ENCODE measurements around the gene MTCL1.
A peak's percentile ranks its signal among the peaks of the same experiment; 100 is the strongest.

MTCL1 gene

GRCh38 chr18:8705238-8705960, at the start of gene MTCL1:
TSS of gene MTCL1 (plus strand) at chr18:8705556. CDS start at chr18:8705661, 105 bp downstream.
- DNase-seq (ENCODE audit: low read depth) = no peak

- no peak for DNase-seq (ENCODE audit: low read depth)
Measured at GRCh38 chr18:8656232-8656631, 49.1 kb upstream of the MTCL1 start.

GRCh38 chr18:8657050-8657820, 48.1 kb upstream of the MTCL1 start:
- DNase-seq (ENCODE audit: low read depth) = no peak

GRCh38 chr18:8657873-8658470, 47.4 kb upstream of the MTCL1 start:
- peak; percentile 25 for DNase-seq (ENCODE audit: low read depth)

GRCh38 chr18:8658858-8659485, 46.4 kb upstream of the MTCL1 start:
- DNase-seq (ENCODE audit: low read depth) = no peak

- DNase-seq (ENCODE audit: low read depth) = no peak
Measured at GRCh38 chr18:8659609-8660242, 45.6 kb upstream of the MTCL1 start.

GRCh38 chr18:8660316-8660715, 45.0 kb upstream of the MTCL1 start:
- no peak for DNase-seq (ENCODE audit: low read depth)

GRCh38 chr18:8661754-8662559, 43.4 kb upstream of the MTCL1 start:
- peak; percentile 30 for DNase-seq (ENCODE audit: low read depth)

- DNase-seq (ENCODE audit: low read depth) = no peak
Measured at GRCh38 chr18:8662560-8663255, 42.6 kb upstream of the MTCL1 start.

- DNase-seq (ENCODE audit: low read depth) = no peak
Measured at GRCh38 chr18:8667846-8668245, 37.5 kb upstream of the MTCL1 start.

- DNase-seq (ENCODE audit: low read depth) = no peak
Measured at GRCh38 chr18:8668381-8668780, 37.0 kb upstream of the MTCL1 start.

- no peak for DNase-seq (ENCODE audit: low read depth)
Measured at GRCh38 chr18:8669571-8669970, 35.8 kb upstream of the MTCL1 start.

GRCh38 chr18:8673256-8674209, 31.8 kb upstream of the MTCL1 start:
- no peak for DNase-seq (ENCODE audit: low read depth)

- DNase-seq (ENCODE audit: low read depth) = no peak
Measured at GRCh38 chr18:8675057-8675456, 30.3 kb upstream of the MTCL1 start.

GRCh38 chr18:8681196-8681595, 24.2 kb upstream of the MTCL1 start:
- no peak for DNase-seq (ENCODE audit: low read depth)

- DNase-seq (ENCODE audit: low read depth) = no peak
Measured at GRCh38 chr18:8684577-8684976, 20.8 kb upstream of the MTCL1 start.

GRCh38 chr18:8685141-8685913, 20.0 kb upstream of the MTCL1 start:
- DNase-seq (ENCODE audit: low read depth) = no peak

- no peak for DNase-seq (ENCODE audit: low read depth)
Measured at GRCh38 chr18:8685914-8686216, 19.5 kb upstream of the MTCL1 start.

GRCh38 chr18:8686611-8687010, 18.7 kb upstream of the MTCL1 start:
- DNase-seq (ENCODE audit: low read depth) = no peak
